Activated T-helper 2 cell treated with anti-CD3 and anti-CD28 coated beads, Interferon-gamma antibody, Interleukin-2, Interleukin-4, amounts not matched to agents 10 μg/mL and 5 μg/mL and 100 μg/mL, durations not matched to agents 14 hours and 24 hours and 36 hours (primary cell): Measurements from ENCODE around the gene RPA1. TPM values are rescaled to one million over a fixed set of nuclear protein-coding genes. Genes with fewer than 3 reads are reported as not detected.
"Not testable (repeated sequence)": the region's sequence is repeated elsewhere in the genome, so short reads cannot be mapped to it uniquely, and the experiment has no call there.

ENCODE experiments used
- DNase-seq: peaks from one replicate; pipeline ENCODE4 v3.0.0; 2021; ENCODE audit warnings: low spot score
- H3K27ac Mint-ChIP-seq: one replicate; pipeline ENCODE4 v1.8.0; 2021; ENCODE audit warnings: mixed read lengths
- H3K27me3 Mint-ChIP-seq: one replicate; pipeline ENCODE4 v1.8.0; 2021; ENCODE audit warnings: low read depth, mixed read lengths
- H3K36me3 Mint-ChIP-seq: one replicate; pipeline ENCODE4 v1.8.0; 2021; ENCODE audit warnings: low read depth, mixed read lengths
- H3K4me1 Mint-ChIP-seq: one replicate; pipeline ENCODE4 v1.8.0; 2021; ENCODE audit warnings: low read depth, mixed read lengths
- H3K4me3 Mint-ChIP-seq: one replicate; pipeline ENCODE4 v1.8.0; 2021; ENCODE audit warnings: low read depth, mild to moderate bottlenecking, moderate library complexity, mixed read lengths
- H3K9me3 Mint-ChIP-seq: one replicate; pipeline ENCODE4 v1.8.0; 2021; ENCODE audit warnings: mixed read lengths
- intact Hi-C: fragments of 100-400 bp; cut with micrococcal nuclease; formaldehyde crosslinking; loops from one replicate; pipeline ENCODE4 v1.15.1; 2023
- total RNA-seq: library from RNA; stranded (reverse); gene quantifications from 2 replicates; pipeline ENCODE4 v1.2.3, GENCODE V29; 2022

The RPA1 gene
- total RNA-seq, 1 donor from 2014 or later = 229 TPM

DNA sequence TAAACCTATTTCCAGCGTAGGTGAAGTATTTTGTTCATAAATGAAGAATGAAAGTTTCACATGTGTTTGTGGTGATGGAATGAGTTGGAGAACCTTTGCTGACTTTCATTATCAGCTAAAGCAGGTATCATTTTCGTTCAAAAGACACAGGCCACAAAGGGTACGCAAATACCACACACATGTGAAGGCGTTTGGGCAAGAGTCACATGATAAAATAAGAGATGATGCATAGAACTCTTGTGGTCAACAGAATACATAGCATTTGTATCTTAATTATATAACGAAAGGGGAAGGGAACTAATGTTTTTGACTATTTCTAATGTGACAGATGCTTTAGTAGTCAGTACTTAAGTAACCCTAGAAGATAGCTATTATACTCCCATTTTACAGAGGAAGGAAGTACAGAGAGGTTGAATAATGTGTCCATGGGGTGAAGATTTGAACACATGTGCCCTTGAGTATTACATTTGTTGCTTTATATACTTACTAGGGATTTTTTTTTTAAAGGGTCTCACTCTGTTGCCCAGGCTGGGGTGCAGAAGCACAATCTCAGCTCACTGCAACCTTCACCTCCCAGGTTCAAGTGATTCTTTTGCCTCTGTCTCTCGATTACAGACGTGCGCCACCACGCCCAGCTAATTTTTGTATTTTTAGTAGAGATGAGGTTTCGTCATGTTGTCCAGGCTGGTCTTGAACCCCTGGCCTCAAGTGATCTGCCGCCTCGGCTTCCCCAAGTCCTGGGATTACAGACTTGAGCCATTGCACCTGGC, 4.8 kb downstream of the RPA1 start:
- Mint-ChIP-seq H3K4me3 (peak overlapping the region; percentile 51), H3K27ac (no peak overlapping the region), H3K36me3 (peaks cover 49% of the 10 kb centered on the region), H3K27me3 (no peaks in the 10 kb centered on the region), H3K9me3 (no peaks in the 10 kb centered on the region), H3K4me1 (peaks cover 40% of the 10 kb centered on the region)
- peak; percentile 33 for DNase-seq
- intact Hi-C loops = loop anchor here (1.0 kb wide), 1 partner anchor 36 kb away; no protein-coding TSS in a partner anchor

DNA sequence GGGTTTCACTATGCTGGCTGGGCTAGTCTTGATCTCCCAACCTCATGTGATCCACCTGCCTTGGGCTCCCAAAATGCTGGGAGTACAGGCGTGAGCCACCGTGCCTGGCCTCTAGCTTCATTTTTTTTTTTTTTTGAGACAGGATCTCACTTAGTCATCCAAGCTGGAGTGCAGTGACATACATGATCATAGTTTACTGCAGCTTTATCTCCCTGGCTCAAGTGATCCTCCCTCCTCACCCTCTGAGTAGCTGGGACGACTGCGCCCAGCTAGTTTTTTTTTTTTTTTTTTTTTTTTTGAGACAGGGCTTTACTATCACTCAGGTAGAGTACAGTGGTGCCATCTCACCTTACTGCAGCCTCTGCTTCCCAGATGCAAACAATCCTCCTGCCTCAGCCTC, 9.7 kb downstream of the RPA1 start:
- no peak for DNase-seq
- Mint-ChIP-seq H3K27ac (no peak overlapping the region), H3K36me3 (peaks cover 52% of the 10 kb centered on the region), H3K4me3 (no peak overlapping the region), H3K4me1 (peaks cover 21% of the 10 kb centered on the region), H3K9me3 (no peaks in the 10 kb centered on the region), H3K27me3 (no peaks in the 10 kb centered on the region)
- intact Hi-C loops = no loop called here

DNA sequence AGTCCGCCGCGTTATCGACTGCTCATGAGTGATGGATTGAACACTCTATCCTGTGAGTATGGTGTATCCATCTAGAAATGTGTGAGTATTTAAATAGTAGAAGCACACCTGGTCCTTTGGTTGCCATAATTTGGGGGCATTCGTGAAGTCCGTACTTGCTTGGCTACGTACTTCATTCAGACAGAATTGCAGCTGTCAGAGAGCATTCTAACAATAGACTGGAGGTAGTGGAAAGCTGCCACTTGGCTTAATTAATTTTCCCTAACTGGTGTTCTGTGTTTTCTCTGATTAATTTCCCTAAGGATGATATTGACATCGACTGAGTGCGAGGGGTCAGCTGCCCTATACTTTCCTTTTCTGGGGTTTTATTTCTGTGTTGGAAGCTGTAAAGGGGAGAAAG, 14.1 kb downstream of the RPA1 start:
- no peak overlapping the region for H3K4me3 Mint-ChIP-seq
- H3K27ac Mint-ChIP-seq = no peak overlapping the region
- H3K27me3 Mint-ChIP-seq = no peaks in the 10 kb centered on the region
- H3K9me3 Mint-ChIP-seq = no peaks in the 10 kb centered on the region
- peaks cover 3% of the 10 kb centered on the region for H3K4me1 Mint-ChIP-seq
- intact Hi-C loops = no loop called here
- DNase-seq = no peak
- peaks cover 63% of the 10 kb centered on the region for H3K36me3 Mint-ChIP-seq

DNA sequence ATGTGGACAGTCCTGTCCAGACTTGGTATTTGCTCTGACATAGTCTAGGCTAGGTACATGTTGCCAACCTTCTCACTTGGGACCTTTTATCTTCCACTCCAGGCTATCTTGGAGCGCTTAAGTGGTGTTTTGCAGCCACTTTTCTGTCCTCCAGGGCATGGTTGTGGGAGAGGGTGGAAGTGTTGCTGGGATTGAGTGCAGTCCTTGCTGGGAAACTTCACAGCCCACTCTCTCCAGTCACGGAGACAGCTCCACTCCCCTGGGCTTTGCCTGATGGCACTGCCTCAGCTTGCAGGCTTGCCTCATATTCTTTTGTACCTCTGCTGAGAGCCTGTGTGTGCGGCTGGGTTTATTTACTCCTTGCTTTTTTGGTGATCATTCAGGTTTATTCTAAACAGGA, 17.4 kb downstream of the RPA1 start:
- Mint-ChIP-seq H3K9me3 (no peaks in the 10 kb centered on the region), H3K27ac (no peak overlapping the region), H3K36me3 (peaks cover 75% of the 10 kb centered on the region), H3K4me1 (peaks cover 8% of the 10 kb centered on the region), H3K27me3 (no peaks in the 10 kb centered on the region), H3K4me3 (no peak overlapping the region)
- no peak for DNase-seq
- intact Hi-C loops = no loop called here

DNA sequence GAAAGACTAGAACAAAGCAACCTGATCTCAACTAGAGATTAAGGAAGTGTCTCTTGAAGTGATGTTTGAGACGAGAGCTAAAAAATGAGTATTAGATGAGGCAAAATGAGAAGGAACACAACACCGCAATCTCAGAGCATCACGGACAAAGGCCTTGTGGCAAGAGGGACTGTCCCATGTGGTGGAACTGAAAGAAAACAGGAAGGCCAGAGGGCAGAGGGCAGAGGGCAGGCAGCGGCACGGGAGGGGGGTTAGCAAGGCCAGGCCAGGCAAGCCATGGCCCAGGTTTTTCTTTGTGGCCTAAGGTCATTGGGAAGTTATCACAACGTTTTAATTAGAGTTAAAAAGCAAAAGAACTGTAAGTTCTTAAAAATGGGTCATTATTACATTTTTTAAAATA, 22.5 kb downstream of the RPA1 start:
- H3K36me3 Mint-ChIP-seq = peaks cover 65% of the 10 kb centered on the region
- intact Hi-C loops = no loop called here
- DNase-seq = no peak
- H3K27ac Mint-ChIP-seq = no peak overlapping the region
- no peaks in the 10 kb centered on the region for H3K27me3 Mint-ChIP-seq
- no peaks in the 10 kb centered on the region for H3K9me3 Mint-ChIP-seq
- peaks cover 9% of the 10 kb centered on the region for H3K4me1 Mint-ChIP-seq
- H3K4me3 Mint-ChIP-seq = no peak overlapping the region

DNA sequence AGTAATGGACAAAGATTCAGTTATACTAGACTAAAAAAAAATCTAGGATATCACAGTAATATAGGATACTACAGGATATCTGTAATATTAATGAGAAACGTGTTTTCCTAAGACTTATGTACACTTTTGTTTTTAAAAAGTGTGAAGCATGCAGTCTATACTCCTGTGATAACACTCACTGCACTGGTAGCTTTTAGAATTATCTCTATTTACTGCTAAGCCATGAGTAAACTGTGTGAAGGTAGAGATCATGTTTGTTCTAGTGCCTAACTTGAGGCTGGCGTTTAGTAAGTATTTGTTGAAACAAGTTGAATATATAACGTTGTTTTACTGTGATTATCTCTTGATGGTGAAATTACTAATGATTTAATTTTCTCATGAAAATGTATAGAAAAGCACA, 23.9 kb downstream of the RPA1 start:
- H3K9me3 Mint-ChIP-seq = no peaks in the 10 kb centered on the region

DNA sequence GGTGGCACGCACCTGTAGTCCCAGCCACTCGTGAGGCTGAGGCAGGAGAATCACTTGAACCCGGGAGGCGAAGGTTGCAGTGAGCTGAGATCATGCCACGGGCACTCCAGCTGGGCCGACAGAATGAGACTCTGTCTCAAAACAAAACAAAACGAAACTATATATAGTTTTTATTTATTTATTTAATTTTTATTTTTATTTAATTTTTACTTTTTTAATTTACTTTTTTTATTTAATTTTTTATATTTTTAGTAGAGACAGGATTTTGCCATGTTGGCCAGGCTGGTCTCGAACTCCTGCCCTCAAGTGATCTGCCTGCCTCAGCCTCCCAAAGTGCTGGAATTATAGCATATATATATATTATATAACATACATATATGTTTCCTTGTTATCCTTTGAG, 26.7 kb downstream of the RPA1 start:
- peaks cover 61% of the 10 kb centered on the region for H3K36me3 Mint-ChIP-seq
- H3K27ac Mint-ChIP-seq, H3K4me3 Mint-ChIP-seq, intact Hi-C loops, DNase-seq, H3K9me3 Mint-ChIP-seq, H3K27me3 Mint-ChIP-seq, H3K4me1 Mint-ChIP-seq: not testable (repeated sequence)

More for the DNA sequence above, 23.9 kb downstream of the RPA1 start:
- Mint-ChIP-seq H3K36me3 (peaks cover 62% of the 10 kb centered on the region), H3K4me1 (peaks cover 9% of the 10 kb centered on the region), H3K4me3 (no peak overlapping the region), H3K27me3 (no peaks in the 10 kb centered on the region), H3K27ac (no peak overlapping the region)
- no peak for DNase-seq
- intact Hi-C loops = no loop called here

DNA sequence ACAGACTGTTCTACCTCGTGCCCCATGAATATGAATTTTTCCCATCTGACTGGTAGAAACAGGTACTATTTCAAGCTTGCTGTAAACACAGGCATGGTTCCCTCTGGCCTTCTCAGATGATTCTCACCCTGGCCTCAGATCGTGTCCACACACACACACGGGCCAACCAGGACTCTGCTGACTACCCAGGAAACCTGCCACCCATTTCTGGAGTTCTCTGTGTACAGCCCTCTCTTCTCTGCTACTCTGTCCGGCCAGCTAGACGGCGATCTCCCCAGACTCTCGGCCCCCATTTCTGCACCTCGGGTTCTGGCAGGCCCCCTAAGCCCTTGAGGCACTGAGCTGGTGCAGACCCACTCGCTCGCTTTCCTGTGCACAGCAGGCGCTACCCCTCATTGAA, 31.2 kb downstream of the RPA1 start:
- H3K4me1 Mint-ChIP-seq = peaks cover 4% of the 10 kb centered on the region
- intact Hi-C loops = no loop called here
- H3K9me3 Mint-ChIP-seq = no peaks in the 10 kb centered on the region
- H3K4me3 Mint-ChIP-seq = no peak overlapping the region
- H3K27ac Mint-ChIP-seq = no peak overlapping the region
- H3K27me3 Mint-ChIP-seq = no peaks in the 10 kb centered on the region
- peaks cover 32% of the 10 kb centered on the region for H3K36me3 Mint-ChIP-seq
- no peak for DNase-seq

DNA sequence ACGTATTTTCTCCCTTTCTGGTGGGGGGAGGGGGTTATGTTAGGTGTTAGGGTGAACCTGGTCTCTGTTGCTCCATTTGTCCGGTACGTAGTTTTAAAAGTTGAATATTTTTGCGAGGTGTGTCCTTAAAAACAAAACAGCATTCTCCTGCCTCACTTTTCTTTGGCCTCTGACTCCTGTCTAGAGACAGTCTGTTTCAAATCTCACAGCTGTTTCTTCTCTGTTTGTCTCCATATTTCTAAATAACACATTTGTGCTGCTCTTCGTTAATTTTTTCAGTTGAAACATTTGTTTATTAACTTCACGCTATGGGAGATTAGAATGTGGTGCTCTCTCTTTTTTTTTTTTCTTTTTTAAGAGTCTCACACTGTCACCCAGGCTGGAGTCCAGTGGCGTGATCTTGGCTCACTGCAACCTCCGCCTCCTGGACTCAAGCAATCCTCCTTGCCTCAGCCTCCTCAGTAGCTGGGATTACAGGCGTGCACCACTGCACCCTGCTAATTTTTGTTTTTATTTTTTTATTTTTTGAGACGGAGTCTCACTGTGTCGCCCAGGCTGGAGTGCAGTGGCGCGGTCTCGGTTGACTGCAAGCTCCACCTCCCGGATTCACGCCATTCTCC, 31.7 kb downstream of the RPA1 start:
- Mint-ChIP-seq H3K27ac (no peak overlapping the region), H3K36me3 (peaks cover 32% of the 10 kb centered on the region), H3K4me1 (peaks cover 4% of the 10 kb centered on the region), H3K4me3 (no peak overlapping the region), H3K27me3 (no peaks in the 10 kb centered on the region), H3K9me3 (no peaks in the 10 kb centered on the region)
- intact Hi-C loops = no loop called here
- no peak for DNase-seq

DNA sequence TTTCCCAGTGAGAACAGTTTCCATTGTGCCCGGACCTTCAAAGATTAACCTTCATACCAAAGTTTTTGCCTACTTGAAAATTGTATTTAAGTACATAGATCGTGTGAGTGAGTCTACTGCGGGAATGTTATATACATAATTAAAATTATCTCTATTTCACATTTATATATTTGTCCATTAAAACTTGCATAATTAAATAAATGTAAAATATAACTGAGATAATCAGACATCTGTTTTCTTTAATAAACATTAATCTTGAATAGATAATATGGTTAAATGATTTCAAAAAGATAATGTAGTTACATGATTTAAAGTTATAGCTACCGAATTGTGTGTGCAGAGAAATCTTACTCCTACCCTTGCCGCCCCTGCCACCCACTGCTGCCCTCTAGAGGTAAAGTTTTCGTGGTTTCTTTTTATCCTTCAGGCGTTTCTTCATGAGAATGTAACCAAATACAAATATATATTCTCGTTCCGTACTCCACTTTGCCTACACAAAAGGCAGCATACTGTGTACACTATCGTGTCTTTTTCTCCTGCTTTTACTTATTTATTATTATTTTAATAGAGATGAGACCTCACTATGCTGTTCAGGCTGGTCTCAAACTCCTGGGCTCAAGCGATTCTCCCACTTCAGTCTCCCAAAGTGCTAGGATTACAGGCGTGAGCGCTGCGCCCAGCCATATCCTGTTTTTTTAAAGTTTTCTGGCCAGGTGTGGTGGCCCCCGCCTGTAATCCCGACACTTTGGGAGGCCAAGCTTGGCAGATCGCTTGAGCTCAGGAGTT, 35.6 kb downstream of the RPA1 start:
- intact Hi-C loops = no loop called here

DNA sequence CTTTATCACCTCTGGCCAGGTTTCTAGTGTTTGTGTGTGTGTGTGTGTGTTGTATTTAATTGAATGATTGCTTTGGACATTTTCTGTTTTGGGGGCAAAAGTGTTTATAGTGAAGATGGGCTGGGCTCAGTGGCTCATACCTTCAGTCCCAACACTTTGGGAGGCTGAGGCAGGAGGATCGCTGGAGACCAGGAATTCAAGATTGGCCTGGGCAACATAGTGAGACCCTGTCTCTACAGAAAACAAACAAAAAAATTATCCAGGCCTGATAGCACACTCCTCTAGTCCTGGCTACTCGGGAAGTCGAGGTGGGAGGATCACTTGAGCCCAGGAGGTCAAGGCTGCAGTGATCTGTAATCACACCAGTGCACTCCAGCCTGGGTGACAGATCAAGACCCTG, 37.5 kb downstream of the RPA1 start:
- Mint-ChIP-seq H3K27ac (no peak overlapping the region), H3K4me3 (no peak overlapping the region), H3K36me3 (peaks cover 57% of the 10 kb centered on the region), H3K27me3 (no peaks in the 10 kb centered on the region), H3K4me1 (peaks cover 42% of the 10 kb centered on the region), H3K9me3 (no peaks in the 10 kb centered on the region)
- intact Hi-C loops = no loop called here
- DNase-seq = no peak

More for the DNA sequence above, 35.6 kb downstream of the RPA1 start:
- no peak overlapping the region for H3K27ac Mint-ChIP-seq
- H3K9me3 Mint-ChIP-seq = no peaks in the 10 kb centered on the region
- peaks cover 24% of the 10 kb centered on the region for H3K4me1 Mint-ChIP-seq
- DNase-seq = no peak
- peaks cover 51% of the 10 kb centered on the region for H3K36me3 Mint-ChIP-seq
- H3K27me3 Mint-ChIP-seq = no peaks in the 10 kb centered on the region
- no peak overlapping the region for H3K4me3 Mint-ChIP-seq

DNA sequence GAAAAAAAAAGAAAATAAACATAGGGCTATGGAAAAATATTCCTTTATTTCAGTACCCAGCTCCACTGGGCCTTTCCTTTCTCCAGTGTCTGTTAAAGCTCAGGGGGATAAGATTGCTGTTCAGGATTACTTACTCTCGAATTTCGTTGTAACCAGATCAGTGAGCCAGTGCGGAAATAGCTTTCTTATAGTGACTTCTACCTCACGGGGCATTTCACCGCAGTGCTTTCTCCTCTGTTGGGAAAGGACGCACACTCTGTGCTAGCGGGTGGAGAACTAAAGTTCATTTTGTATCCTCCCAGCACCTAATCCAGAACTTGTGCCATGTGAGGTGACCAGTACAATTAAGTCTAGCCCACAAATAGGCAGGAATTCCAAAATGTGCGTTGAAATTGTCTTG, 38.3 kb downstream of the RPA1 start:
- Mint-ChIP-seq H3K27ac (no peak overlapping the region), H3K27me3 (no peaks in the 10 kb centered on the region), H3K4me1 (peaks cover 48% of the 10 kb centered on the region), H3K9me3 (no peaks in the 10 kb centered on the region), H3K4me3 (no peak overlapping the region), H3K36me3 (peaks cover 64% of the 10 kb centered on the region)
- DNase-seq = no peak
- intact Hi-C loops = no loop called here

DNA sequence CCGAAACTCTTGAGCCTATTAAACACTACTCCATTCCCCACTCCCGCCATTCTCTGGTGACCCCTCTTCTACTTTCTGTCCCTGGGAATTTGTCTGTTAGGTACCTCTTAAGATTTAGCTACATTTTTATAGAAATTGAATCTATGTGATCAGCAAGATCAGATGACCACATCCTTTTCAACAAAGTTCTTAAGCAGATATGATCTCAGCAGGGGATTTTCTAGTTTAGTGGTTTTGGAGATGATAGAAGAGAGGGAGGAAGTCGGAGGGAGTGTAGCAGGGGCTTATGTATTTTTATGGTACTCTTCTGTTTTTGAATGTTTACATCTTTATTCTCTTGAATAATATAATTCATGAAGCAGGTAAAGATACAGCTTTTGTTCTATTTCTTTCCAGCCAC, 40.8 kb downstream of the RPA1 start:
- Mint-ChIP-seq H3K4me1 (peaks cover 64% of the 10 kb centered on the region), H3K4me3 (peak overlapping the region; percentile 64), H3K9me3 (no peaks in the 10 kb centered on the region), H3K27ac (peak overlapping the region; percentile 83), H3K27me3 (no peaks in the 10 kb centered on the region), H3K36me3 (peaks cover 84% of the 10 kb centered on the region)
- DNase-seq = peak; percentile 13
- intact Hi-C loops = loop anchor here (1.0 to 10.0 kb wide), 5 partner anchors 36 to 532 kb away; partner anchors contain the start of gene MNT
